ENCODE measurements around the gene GALNT2.

DNA sequence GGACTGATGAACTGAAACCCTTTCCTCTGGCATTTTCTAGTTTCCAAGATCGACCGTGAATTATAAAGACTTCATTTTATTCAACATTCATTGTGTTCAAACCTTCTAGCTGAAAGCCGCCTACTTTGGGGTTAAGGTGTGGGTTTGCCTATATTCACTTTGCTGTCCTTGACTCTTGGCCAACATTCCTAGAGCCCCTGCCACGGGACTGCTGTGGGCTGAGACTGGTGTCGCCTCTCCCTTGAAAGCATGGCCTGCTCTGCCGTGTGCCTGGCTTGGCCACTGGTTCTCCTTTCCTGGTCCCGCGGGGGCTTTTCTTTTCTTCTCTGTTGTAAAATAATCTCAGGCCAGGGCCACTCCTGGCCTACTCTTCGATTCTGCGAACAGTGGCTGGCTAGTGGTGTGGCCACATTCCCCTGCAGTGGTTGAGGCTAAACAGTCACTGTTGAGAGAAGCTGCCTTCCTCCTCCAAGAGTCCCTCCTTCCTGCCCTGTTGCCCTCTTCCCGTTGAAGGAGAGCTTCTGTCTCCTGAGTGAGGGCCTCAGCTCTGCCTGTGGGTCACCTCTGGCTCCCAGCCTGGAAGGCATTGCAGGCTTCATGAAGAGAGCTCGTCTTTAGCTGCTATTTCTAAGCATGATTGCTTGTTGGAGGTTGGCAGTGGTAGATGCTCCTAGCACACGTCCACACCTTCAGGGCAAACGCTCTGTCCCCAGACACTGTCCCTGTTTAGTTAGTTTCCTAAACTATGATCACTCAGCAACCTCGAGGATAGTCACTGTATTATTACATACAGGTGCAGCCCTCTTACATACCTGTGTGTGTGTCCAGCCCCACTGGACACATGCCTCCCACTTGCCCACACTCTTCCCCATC lies 80.5 kb downstream of the GALNT2 start:
- TF ChIP-seq RARB (CRISPR knock-in tag; IDR thresholded peaks at IDR 0.05), result no peak
- TF ChIP-seq ZNF8 (CRISPR knock-in tag; IDR thresholded peaks at IDR 0.05), result no peak
- no peak for TF ChIP-seq TCF4 (CRISPR knock-in tag; IDR thresholded peaks at IDR 0.05; ENCODE audit: borderline replicate concordance)
- TF ChIP-seq, protein P1, sequence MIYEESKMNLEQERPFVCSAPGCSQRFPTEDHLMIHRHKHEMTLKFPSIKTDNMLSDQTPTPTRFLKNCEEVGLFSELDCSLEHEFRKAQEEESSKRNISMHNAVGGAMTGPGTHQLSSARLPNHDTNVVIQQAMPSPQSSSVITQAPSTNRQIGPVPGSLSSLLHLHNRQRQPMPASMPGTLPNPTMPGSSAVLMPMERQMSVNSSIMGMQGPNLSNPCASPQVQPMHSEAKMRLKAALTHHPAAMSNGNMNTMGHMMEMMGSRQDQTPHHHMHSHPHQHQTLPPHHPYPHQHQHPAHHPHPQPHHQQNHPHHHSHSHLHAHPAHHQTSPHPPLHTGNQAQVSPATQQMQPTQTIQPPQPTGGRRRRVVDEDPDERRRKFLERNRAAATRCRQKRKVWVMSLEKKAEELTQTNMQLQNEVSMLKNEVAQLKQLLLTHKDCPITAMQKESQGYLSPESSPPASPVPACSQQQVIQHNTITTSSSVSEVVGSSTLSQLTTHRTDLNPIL (CRISPR knock-in tag; IDR thresholded peaks at IDR 0.05; ENCODE audit: low read depth), result no peak
- no peak for TF ChIP-seq ZFP3 (CRISPR knock-in tag; IDR thresholded peaks at IDR 0.05)
- TF ChIP-seq, protein P2, sequence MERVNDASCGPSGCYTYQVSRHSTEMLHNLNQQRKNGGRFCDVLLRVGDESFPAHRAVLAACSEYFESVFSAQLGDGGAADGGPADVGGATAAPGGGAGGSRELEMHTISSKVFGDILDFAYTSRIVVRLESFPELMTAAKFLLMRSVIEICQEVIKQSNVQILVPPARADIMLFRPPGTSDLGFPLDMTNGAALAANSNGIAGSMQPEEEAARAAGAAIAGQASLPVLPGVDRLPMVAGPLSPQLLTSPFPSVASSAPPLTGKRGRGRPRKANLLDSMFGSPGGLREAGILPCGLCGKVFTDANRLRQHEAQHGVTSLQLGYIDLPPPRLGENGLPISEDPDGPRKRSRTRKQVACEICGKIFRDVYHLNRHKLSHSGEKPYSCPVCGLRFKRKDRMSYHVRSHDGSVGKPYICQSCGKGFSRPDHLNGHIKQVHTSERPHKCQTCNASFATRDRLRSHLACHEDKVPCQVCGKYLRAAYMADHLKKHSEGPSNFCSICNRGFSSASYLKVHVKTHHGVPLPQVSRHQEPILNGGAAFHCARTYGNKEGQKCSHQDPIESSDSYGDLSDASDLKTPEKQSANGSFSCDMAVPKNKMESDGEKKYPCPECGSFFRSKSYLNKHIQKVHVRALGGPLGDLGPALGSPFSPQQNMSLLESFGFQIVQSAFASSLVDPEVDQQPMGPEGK (CRISPR knock-in tag; IDR thresholded peaks at IDR 0.05; ENCODE audit: borderline replicate concordance), result no peak
